K562 (cell line): ENCODE measurements around the gene ZNF594. TPM values are rescaled to one million over a fixed set of nuclear protein-coding genes. Genes with fewer than 3 reads are reported as not detected.

Source experiments
- ATAC-seq: fragments of 200-7000 bp; cut with Tn5 transposase; 3 replicates; pipeline ENCODE4 v1.9.1; 2020; ENCODE audit warnings: moderate library complexity
- BruUV-seq: library from RNA; stranded (reverse); fragments of 400-500 nt; replicated peaks from 2 replicates; lab custom pipeline; 2021; lab: Mats Ljungman, UMichigan
- CTCF ChIA-PET: fragments of 300-600 bp; formaldehyde crosslinking; extraction: SDS; loops from one replicate; lab custom pipeline; 2021; ENCODE audit warnings: low intra/inter-chr PET ratio; lab: Yijun Ruan, JAX
- POLR2A ChIA-PET: fragments of 300-600, 350-650 bp; sonication (Branson Sonifier 250); formaldehyde crosslinking; extraction: SDS; loops from one replicate; lab custom pipeline; 2021; ENCODE audit warnings: antibody characterized with exemption, inconsistent platforms; lab: Yijun Ruan, JAX
- DNase-seq, 4 experiments: peaks; one replicate each; pipeline versions ENCODE4 v3.0.0 to v3.0.0-alpha.2; 2011 to 2018; ENCODE audit warnings: low spot score in 3 of 4, mixed read lengths in 3 of 4; ENCODE audit errors: extremely low read depth in 1 of 4
- FAIRE-seq: peaks from 2 replicates; lab custom pipeline; 2011; peaks lifted over from hg19 to GRCh38; lab: Jason Lieb, UNC
- H2AFZ ChIP-seq: 2 replicates; pipeline ENCODE4 v1.6.0; 2011; ENCODE audit warnings: low read depth, low read length, control low read depth, inconsistent platforms
- H3K27ac ChIP-seq: fragments of 200-600 bp; 3 replicates; pipeline ENCODE4 v1.8.0; 2011; ENCODE audit warnings: low read depth, mild to moderate bottlenecking, control low read depth, inconsistent platforms, low read length, moderate library complexity, mixed read lengths; ENCODE audit errors: extremely low read depth
- H3K27me3 ChIP-seq, 2 experiments: fragments of 300-600 bp in 1 of 2; 2 replicates in 1 of 2; 3 replicates in 1 of 2; pipeline versions ENCODE4 v1.6.0 to v1.8.0; 2011; ENCODE audit warnings: inconsistent platforms in 2 of 2, low read length in 2 of 2, mild to moderate bottlenecking in 1 of 2, mixed read lengths in 1 of 2, moderate library complexity in 1 of 2; ENCODE audit not compliant: control insufficient read depth in 2 of 2, insufficient read depth in 2 of 2
- H3K36me3 ChIP-seq: fragments of 300-600 bp; 3 replicates; pipeline ENCODE4 v1.8.0; 2011; ENCODE audit warnings: mild to moderate bottlenecking, low read length, inconsistent platforms; ENCODE audit not compliant: control insufficient read depth, insufficient read depth
- H3K4me1 ChIP-seq, 2 experiments: fragments of 200-600 bp in 1 of 2; replicated peaks in 1 of 2; 2 replicates in 1 of 2; 3 replicates in 1 of 2; pipeline versions ENCODE4 v1.5.1 to v1.8.0; 2011; ENCODE audit warnings: inconsistent platforms in 2 of 2, low read length in 2 of 2, mild to moderate bottlenecking in 1 of 2, mixed read lengths in 1 of 2, moderate library complexity in 1 of 2; ENCODE audit not compliant: control insufficient read depth in 2 of 2, insufficient read depth in 2 of 2
- H3K4me2 ChIP-seq: 2 replicates; pipeline ENCODE4 v1.6.1; 2011; ENCODE audit warnings: low read length, control low read depth, inconsistent platforms, mixed read lengths; ENCODE audit not compliant: insufficient read depth
- H3K4me3 ChIP-seq: fragments of 200-600 bp; sonication (generic), shearing (Covaris generic); 2 replicates; pipeline ENCODE4 v1.5.1; 2016; ENCODE audit warnings: control low read depth, inconsistent platforms
- H3K79me2 ChIP-seq: fragments of 200-600 bp; 3 replicates; pipeline ENCODE4 v1.8.0; 2011; ENCODE audit warnings: low read length, inconsistent platforms; ENCODE audit not compliant: control insufficient read depth, insufficient read depth
- H3K9ac ChIP-seq, 2 experiments: 2 replicates each; pipeline versions ENCODE4 v1.6.0 to v1.6.1; 2011; ENCODE audit warnings: low read depth in 2 of 2, low read length in 2 of 2, control low read depth in 1 of 2, inconsistent platforms in 1 of 2, mild to moderate bottlenecking in 1 of 2, mixed read lengths in 1 of 2; ENCODE audit not compliant: insufficient read depth in 1 of 2
- H3K9me1 ChIP-seq: one replicate; pipeline ENCODE4 v1.6.0; 2011; ENCODE audit warnings: inconsistent platforms, mild to moderate bottlenecking, low read length, moderate library complexity; ENCODE audit not compliant: control insufficient read depth, insufficient read depth
- H3K9me3 ChIP-seq: replicated peaks from 2 replicates; pipeline ENCODE4 v1.5.1; 2011; ENCODE audit warnings: low read depth, low read length, inconsistent platforms; ENCODE audit not compliant: control insufficient read depth, insufficient read depth
- H4K20me1 ChIP-seq: replicated peaks from 2 replicates; pipeline ENCODE4 v1.6.1; 2011; ENCODE audit warnings: low read length, inconsistent platforms, mixed read lengths; ENCODE audit not compliant: control insufficient read depth, insufficient read depth
- ARID1B ChIP-seq: fragments of 450-650 bp; IDR thresholded peaks from 2 replicates; pipeline ENCODE4 v1.6.1; 2016; ENCODE audit warnings: antibody characterized with exemption, mild to moderate bottlenecking, inconsistent platforms
- ATF1 ChIP-seq, 2 experiments: fragments of 450-650 bp in 1 of 2; IDR thresholded peaks; 2 replicates each; pipeline ENCODE4 v1.6.1; 2016; ENCODE audit warnings: missing compliant biosample characterization in 1 of 2, missing genetic modification characterization in 1 of 2
- CTCF ChIP-seq, 3 experiments: IDR thresholded peaks in 2 of 3; conservative IDR thresholded peaks in 1 of 3; 2 replicates each; pipeline ENCODE4 v1.5.1; 2011 to 2012; ENCODE audit warnings: low read length in 3 of 3, mild to moderate bottlenecking in 3 of 3, control low read depth in 2 of 3, improper control_type of control experiment in 1 of 3, inconsistent platforms in 1 of 3, low read depth in 1 of 3, mixed read lengths in 1 of 3, moderate library complexity in 1 of 3; ENCODE audit not compliant: insufficient read depth in 2 of 3
- ESRRA ChIP-seq: fragments of 450-650 bp; IDR thresholded peaks from 2 replicates; pipeline ENCODE4 v1.6.1; 2014; ENCODE audit warnings: low read depth, mild to moderate bottlenecking, moderate library complexity, borderline replicate concordance
- FOXM1 ChIP-seq, 2 experiments: fragments of 450-650 bp in 1 of 2; sonication (generic) in 1 of 2; formaldehyde crosslinking in 1 of 2; IDR thresholded peaks; 2 replicates each; pipeline versions ENCODE4 v1.6.1 to v1.9.0; 2017 to 2022; ENCODE audit warnings: low read depth in 2 of 2, mild to moderate bottlenecking in 2 of 2, missing genetic modification reagents in 1 of 2, moderate library complexity in 1 of 2
- RCOR1 ChIP-seq, 2 experiments: IDR thresholded peaks; 2 replicates each; pipeline ENCODE4 v1.6.1; 2012; ENCODE audit warnings: low read depth in 2 of 2, low read length in 2 of 2, borderline replicate concordance in 1 of 2, improper control_type of control experiment in 1 of 2
- REST ChIP-seq, 2 experiments: fragments of 450-650 bp; formaldehyde crosslinking in 1 of 2; IDR thresholded peaks; 2 replicates each; pipeline versions ENCODE4 v1.4.0 to v1.6.1; 2014 to 2020; ENCODE audit warnings: mild to moderate bottlenecking in 2 of 2, borderline replicate concordance in 1 of 2, low read depth in 1 of 2
- ZC3H4 ChIP-seq: sonication (generic); formaldehyde crosslinking; IDR thresholded peaks from 2 replicates; pipeline ENCODE4 v1.9.0; 2021; ENCODE audit warnings: missing genetic modification reagents, borderline replicate concordance
- WGBS: fragments of 100-300 bp; shearing (Covaris generic); methylation state at CpG from one replicate; pipeline ENCODE4 v1.1.6; 2016; ENCODE audit warnings: low coverage, mixed read lengths; ENCODE audit not compliant: insufficient coverage; ENCODE audit errors: missing lambda C conversion rate; 5-methylcytosine and 5-hydroxymethylcytosine counted together
- in situ Hi-C: fragments of 300-500 bp; cut with MboI; formaldehyde crosslinking; loops from 4 replicates; pipeline ENCODE4 v1.15.0; 2018; ENCODE audit warnings: inconsistent platforms, mixed read lengths
- intact Hi-C: fragments of 100-400 bp; cut with micrococcal nuclease; formaldehyde crosslinking; loops from 2 replicates; pipeline ENCODE4 v1.14.2; 2022
- polyA plus RNA-seq, 8 experiments: library from polyadenylated mRNA; depleted of rRNA in 4 of 8; stranded (reverse) in 5 of 8; unstranded in 3 of 8; fragments of >200 nt; fragmentation: Nextera tagmentation in 2 of 8; fragmentation: Illumina TruSeq in 1 of 8; extraction: Ambion mirVana in 2 of 8; extraction: Trizol in 1 of 8; gene quantifications; 2 replicates each; pipeline versions ENCODE4 v1.2.1 to v1.2.3, GENCODE V29; 2011 to 2014; ENCODE audit warnings: inconsistent platforms in 1 of 8, missing spikeins in 1 of 8
- total RNA-seq, 7 experiments: library from RNA; depleted of rRNA in 6 of 7; stranded (reverse); fragments of >200 nt in 6 of 7; fragmentation: Illumina TruSeq in 2 of 7; extraction: Trizol in 2 of 7; gene quantifications; 2 replicates each; pipeline versions ENCODE4 v1.2.1 to v1.2.3, GENCODE V29; 2011 to 2021; ENCODE audit warnings: low replicate concordance in 1 of 7

The ZNF594 gene
- total and polyA plus RNA-seq, 9 of the 15 experiments (the other 6 are each of a cell fraction or from before 2014, with no cell fraction given) = 0.24 to 4.7 (median 2.6) TPM

GRCh38 chr17:5237541-5238016 is 45.9 kb upstream of the ZNF594 start:
- Histone ChIP-seq H3K79me2 (no peaks in the 10 kb centered on the region), H3K36me3 (no peaks in the 10 kb centered on the region), H2AFZ (no peak overlapping the region), H3K9ac (no peak overlapping the region), H3K27me3 (peaks cover 0 to 16% of the 10 kb centered on the region in 2 experiments; a peak in 2 of 5 replicates), H3K9me1 (no peaks in the 10 kb centered on the region), H3K4me2 (no peak overlapping the region), H3K9me3 (no peaks in the 10 kb centered on the region), H4K20me1 (no peaks in the 10 kb centered on the region), H3K4me1 (no peaks in the 10 kb centered on the region; a peak in 1 of 5 replicates), H3K4me3 (no peak overlapping the region), H3K27ac (no peak overlapping the region)
- intact Hi-C loops (loop anchor here (1.0 kb wide), 1 partner anchor 40 kb away; no protein-coding TSS in a partner anchor), in situ Hi-C loops (loop anchor here (25.0 kb wide), 1 partner anchor 1200 kb away; the partner anchor contains the start of genes AIPL1 and PIMREG)
- BruUV-seq = no TSS peak
- peak; percentile 68 to 78 (median 75) for DNase-seq
- ChIA-PET POLR2A (no interaction called here), CTCF (interaction anchor here (2.0 kb wide), 1 partner anchor 40 kb away, joined by 9 read pairs; no protein-coding TSS in a partner anchor)
- ATAC-seq = peak; percentile 98
- peak; percentile 83 for FAIRE-seq
- whole genome bisulfite sequencing = 3% methylated on average over 6 of the region's 6 CpGs
- TF ChIP-seq RCOR1 (IDR thresholded peaks at IDR 0.05; ENCODE audit: borderline replicate concordance in 1 of 2, low read depth in 2 of 2, low read length in 2 of 2) (peak in 1 of 2 experiments; percentile 61; a peak in 1 of 4 replicates), ARID1B (0 out of 2 replicates have a peak, but pooled peaks have one; percentile 13), CTCF (IDR thresholded peaks at IDR 0.05 in 2 of 3, conservative IDR thresholded peaks at IDR 0.05 in 1 of 3; ENCODE audit: insufficient read depth in 2 of 3, low read depth in 1 of 3, low read length in 3 of 3) (peak; percentile 82 to 90 (median 88)), REST (IDR thresholded peaks at IDR 0.05; ENCODE audit: borderline replicate concordance) (peak; percentile 66; the same call in 1 of the 2 replicates), REST (CRISPR knock-in tag; IDR thresholded peaks at IDR 0.05; ENCODE audit: low read depth) (no peak), ESRRA (peak; percentile 49; the same call in 1 of the 2 replicates), ZC3H4 (no peak), FOXM1 (IDR thresholded peaks at IDR 0.05; ENCODE audit: low read depth) (no peak), FOXM1 (CRISPR knock-in tag; IDR thresholded peaks at IDR 0.05; ENCODE audit: low read depth) (no peak), ATF1 (CRISPR knock-in tag; IDR thresholded peaks at IDR 0.05) (no peak), ATF1 (tag; IDR thresholded peaks at IDR 0.05) (no peak)
